HFFc6 (cell line): ENCODE measurements around the gene GPC6. TPM values are rescaled to one million over a fixed set of nuclear protein-coding genes. Genes with fewer than 3 reads are reported as not detected.

Source experiments
- DNase-seq: peaks from one replicate; pipeline ENCODE4 v3.0.0-alpha.2; 2018
- H3K27ac Mint-ChIP-seq: 2 replicates; pipeline ENCODE4 v1.8.0; 2020; ENCODE audit warnings: mild to moderate bottlenecking, mixed read lengths
- H3K27me3 Mint-ChIP-seq: 2 replicates; pipeline ENCODE4 v1.8.0; 2021; ENCODE audit warnings: mild to moderate bottlenecking, moderate library complexity, mixed read lengths; ENCODE audit not compliant: insufficient read depth
- H3K36me3 Mint-ChIP-seq: 2 replicates; pipeline ENCODE4 v1.8.0; 2021; ENCODE audit warnings: low read depth, mixed read lengths
- H3K4me1 Mint-ChIP-seq: 2 replicates; pipeline ENCODE4 v1.8.0; 2020; ENCODE audit warnings: low read depth, mixed read lengths
- H3K4me3 Mint-ChIP-seq: 2 replicates; pipeline ENCODE4 v1.8.0; 2020; ENCODE audit warnings: mild to moderate bottlenecking, moderate library complexity, mixed read lengths
- H3K9me3 Mint-ChIP-seq: 2 replicates; pipeline ENCODE4 v1.8.0; 2020; ENCODE audit warnings: mild to moderate bottlenecking, mixed read lengths
- CTCF ChIP-seq: fragments of 200-600 bp; sonication (generic); IDR thresholded peaks from 2 replicates; pipeline ENCODE4 v1.5.0; 2021; ENCODE audit warnings: antibody characterized with exemption, mild to moderate bottlenecking
- total RNA-seq, 6 experiments: library from RNA; stranded (reverse); fragmentation: NEBNext Ultra II Directional; extraction: Animal tissue kit (Norgen Biotek cat#: 25700); gene quantifications; 2 replicates in 1 of 6; 3 replicates in 5 of 6; pipeline ENCODE4 v1.2.3, GENCODE V29; 2021

GPC6 gene
- total RNA-seq, 6 experiments from 2014 or later = 3.0 to 5.3 (median 4.4) TPM

- 0 out of 2 replicates have a peak, but pooled peaks cover 5% of the 10 kb centered on the region for H3K4me1 Mint-ChIP-seq
- no peak overlapping the region for H3K27ac Mint-ChIP-seq
These were observed 190.2 kb downstream of the GPC6 start for GRCh38 chr13:93416736-93417355.

GRCh38 chr13:93418398-93418797, 191.8 kb downstream of the GPC6 start:
- H3K4me3 Mint-ChIP-seq = no peak overlapping the region
- no peaks in the 10 kb centered on the region for H3K27me3 Mint-ChIP-seq
- TF ChIP-seq CTCF = no peak
- H3K4me1 Mint-ChIP-seq = 0 out of 2 replicates have a peak, but pooled peaks cover 5% of the 10 kb centered on the region
- H3K9me3 Mint-ChIP-seq = no peaks in the 10 kb centered on the region; the same call in 1 of the 2 replicates
- DNase-seq = no peak
- H3K27ac Mint-ChIP-seq = no peak overlapping the region
- no peaks in the 10 kb centered on the region for H3K36me3 Mint-ChIP-seq

More at GRCh38 chr13:93416736-93417355, 190.2 kb downstream of the GPC6 start:
- DNase-seq = no peak
- Mint-ChIP-seq H3K27me3 (no peaks in the 10 kb centered on the region), H3K9me3 (no peaks in the 10 kb centered on the region; the same call in 1 of the 2 replicates), H3K36me3 (no peaks in the 10 kb centered on the region), H3K4me3 (no peak overlapping the region)
- TF ChIP-seq CTCF = no peak

- Mint-ChIP-seq H3K4me1 (0 out of 2 replicates have a peak, but pooled peaks cover 5% of the 10 kb centered on the region), H3K9me3 (no peaks in the 10 kb centered on the region; the same call in 1 of the 2 replicates), H3K27me3 (no peaks in the 10 kb centered on the region), H3K27ac (no peak overlapping the region), H3K4me3 (no peak overlapping the region), H3K36me3 (no peaks in the 10 kb centered on the region)
- TF ChIP-seq CTCF = no peak
- DNase-seq = no peak
These were observed 193.6 kb downstream of the GPC6 start for GRCh38 chr13:93420206-93420605.

GRCh38 chr13:93420887-93421286, 194.3 kb downstream of the GPC6 start:
- Mint-ChIP-seq H3K27ac (no peak overlapping the region), H3K4me3 (no peak overlapping the region), H3K4me1 (0 out of 2 replicates have a peak, but pooled peaks cover 5% of the 10 kb centered on the region), H3K9me3 (no peaks in the 10 kb centered on the region; the same call in 1 of the 2 replicates), H3K27me3 (no peaks in the 10 kb centered on the region), H3K36me3 (no peaks in the 10 kb centered on the region)
- TF ChIP-seq CTCF = no peak
- DNase-seq = no peak

- DNase-seq = no peak
- no peak for TF ChIP-seq CTCF
- no peak overlapping the region for H3K27ac Mint-ChIP-seq
These were observed 196.5 kb downstream of the GPC6 start for GRCh38 chr13:93422980-93423543.

More at GRCh38 chr13:93422980-93423543, 196.5 kb downstream of the GPC6 start:
- Mint-ChIP-seq H3K36me3 (no peaks in the 10 kb centered on the region), H3K4me3 (no peak overlapping the region), H3K27me3 (no peaks in the 10 kb centered on the region), H3K4me1 (no peaks in the 10 kb centered on the region), H3K9me3 (no peaks in the 10 kb centered on the region; the same call in 1 of the 2 replicates)
